Measurements from ENCODE around the gene GRIN1. TPM values are rescaled to one million over a fixed set of nuclear protein-coding genes. Genes with fewer than 3 reads are reported as not detected.

Gene GRIN1
- total and polyA plus RNA-seq, 2 of the 13 experiments (the other 11 are each of a cell fraction or from before 2014, with no cell fraction given): 0.13 TPM; not detected in 1

DNA sequence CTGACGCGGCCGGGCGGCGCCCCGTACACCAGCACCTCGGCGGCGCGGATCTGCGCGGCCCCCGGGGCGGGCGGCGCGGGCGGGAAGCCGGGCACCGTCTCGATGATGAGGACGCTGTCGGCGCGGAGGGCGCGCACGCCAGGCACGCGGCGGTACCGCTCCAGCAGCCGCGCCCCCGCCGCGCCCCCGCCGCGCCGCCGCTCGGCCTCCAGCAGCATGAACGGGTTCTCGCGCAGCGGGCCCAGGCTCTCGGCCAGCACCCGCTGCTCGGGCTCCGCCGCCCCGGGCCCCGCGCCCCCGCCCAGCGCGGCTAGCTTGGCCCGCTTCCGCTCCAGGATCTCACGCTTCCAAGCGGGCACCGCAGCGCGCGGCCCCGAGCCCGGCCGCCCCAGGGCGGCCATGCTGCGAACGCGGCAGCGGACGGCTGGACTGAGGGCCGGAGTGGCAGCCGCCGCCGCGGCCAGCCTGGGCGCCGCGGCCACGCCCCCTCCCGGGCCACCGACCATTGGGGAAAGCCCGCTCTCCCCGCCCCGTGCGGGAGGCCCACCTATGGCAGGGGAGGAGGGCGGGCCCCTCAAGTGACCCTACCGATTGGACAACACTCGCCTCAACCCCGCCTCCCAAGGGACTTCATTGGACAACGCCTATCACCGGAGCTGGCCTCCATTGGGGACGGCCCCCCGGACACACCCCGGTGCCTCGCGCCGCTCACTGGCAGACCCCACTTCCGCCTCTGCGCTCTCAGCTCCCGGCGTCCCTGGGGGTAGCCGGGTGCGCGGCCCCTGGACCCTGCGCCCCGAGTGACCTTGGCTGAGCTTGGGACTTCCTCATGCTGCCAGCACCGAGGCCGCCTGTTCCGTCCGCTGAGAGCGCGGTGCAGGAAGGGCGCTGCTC, 61.6 kb downstream of the GRIN1 start, which contains the start of gene TPRN (continued):
- TF ChIP-seq, protein P1, sequence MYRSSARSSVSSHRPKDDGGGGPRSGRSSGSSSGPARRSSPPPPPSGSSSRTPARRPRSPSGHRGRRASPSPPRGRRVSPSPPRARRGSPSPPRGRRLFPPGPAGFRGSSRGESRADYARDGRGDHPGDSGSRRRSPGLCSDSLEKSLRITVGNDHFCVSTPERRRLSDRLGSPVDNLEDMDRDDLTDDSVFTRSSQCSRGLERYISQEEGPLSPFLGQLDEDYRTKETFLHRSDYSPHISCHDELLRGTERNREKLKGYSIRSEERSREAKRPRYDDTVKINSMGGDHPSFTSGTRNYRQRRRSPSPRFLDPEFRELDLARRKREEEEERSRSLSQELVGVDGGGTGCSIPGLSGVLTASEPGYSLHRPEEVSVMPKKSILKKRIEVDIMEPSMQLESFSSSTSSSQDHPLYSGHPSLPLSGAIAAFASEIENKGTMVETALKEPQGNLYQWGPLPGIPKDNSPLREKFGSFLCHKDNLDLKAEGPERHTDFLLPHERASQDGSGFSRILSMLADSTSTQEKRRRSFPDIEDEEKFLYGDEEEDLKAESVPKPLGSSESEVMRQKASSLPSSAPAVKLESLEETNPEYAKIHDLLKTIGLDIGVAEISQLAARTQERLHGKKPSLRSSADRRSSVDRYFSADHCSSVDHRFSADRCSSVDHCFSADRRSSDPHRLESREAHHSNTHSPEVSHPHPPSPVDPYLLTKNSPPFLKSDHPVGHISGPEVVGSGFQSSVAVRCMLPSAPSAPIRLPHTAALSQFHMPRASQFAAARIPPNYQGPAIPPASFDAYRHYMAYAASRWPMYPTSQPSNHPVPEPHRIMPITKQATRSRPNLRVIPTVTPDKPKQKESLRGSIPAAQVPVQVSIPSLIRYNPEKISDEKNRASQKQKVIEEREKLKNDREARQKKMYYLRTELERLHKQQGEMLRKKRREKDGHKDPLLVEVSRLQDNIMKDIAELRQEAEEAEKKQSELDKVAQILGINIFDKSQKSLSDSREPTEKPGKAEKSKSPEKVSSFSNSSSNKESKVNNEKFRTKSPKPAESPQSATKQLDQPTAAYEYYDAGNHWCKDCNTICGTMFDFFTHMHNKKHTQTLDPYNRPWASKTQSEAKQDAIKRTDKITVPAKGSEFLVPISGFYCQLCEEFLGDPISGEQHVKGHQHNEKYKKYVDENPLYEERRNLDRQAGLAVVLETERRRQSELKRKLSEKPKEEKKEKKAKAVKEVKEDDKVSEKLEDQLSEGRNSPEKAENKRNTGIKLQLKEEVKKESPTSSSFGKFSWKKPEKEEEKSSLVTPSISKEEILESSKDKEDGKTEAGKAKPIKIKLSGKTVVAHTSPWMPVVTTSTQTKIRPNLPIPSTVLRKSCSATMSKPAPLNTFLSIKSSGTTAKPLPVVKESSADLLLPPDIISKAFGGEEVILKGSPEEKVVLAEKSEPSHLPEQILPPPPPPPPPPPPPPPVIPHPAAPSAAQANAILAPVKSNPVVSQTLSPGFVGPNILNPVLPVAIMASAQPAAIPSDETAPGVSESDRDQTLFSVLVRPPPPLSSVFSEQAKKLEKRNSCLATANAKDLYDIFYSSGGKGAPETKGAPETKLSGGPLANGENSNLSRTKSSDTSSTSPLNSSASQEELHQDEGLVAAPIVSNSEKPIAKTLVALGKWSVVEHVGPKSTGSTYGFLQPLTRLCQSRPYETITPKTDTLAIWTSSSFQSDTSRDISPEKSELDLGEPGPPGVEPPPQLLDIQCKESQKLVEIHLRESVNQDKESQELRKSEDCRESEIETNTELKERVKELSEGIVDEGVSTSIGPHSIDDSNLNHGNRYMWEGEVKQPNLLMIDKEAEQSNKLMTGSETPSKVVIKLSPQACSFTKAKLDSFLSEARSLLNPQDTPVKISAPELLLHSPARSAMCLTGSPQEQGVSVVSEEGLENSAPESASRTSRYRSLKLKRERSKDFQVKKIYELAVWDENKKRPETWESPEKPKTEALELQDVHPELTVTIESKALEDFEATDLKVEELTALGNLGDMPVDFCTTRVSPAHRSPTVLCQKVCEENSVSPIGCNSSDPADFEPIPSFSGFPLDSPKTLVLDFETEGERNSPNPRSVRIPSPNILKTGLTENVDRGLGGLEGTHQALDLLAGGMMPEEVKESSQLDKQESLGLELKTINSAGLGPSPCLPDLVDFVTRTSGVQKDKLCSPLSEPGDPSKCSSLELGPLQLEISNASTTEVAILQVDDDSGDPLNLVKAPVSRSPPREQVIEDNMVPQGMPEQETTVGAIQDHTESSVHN (CRISPR knock-in tag; IDR thresholded peaks at IDR 0.05): no peak
- TF ChIP-seq, protein P2, sequence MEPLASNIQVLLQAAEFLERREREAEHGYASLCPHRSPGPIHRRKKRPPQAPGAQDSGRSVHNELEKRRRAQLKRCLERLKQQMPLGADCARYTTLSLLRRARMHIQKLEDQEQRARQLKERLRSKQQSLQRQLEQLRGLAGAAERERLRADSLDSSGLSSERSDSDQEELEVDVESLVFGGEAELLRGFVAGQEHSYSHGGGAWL (CRISPR knock-in tag; IDR thresholded peaks at IDR 0.05): peak; percentile 80; the same call in 1 of the 2 replicates
- TF ChIP-seq ZNF549 (CRISPR knock-in tag; IDR thresholded peaks at IDR 0.05) (no peak), ZNF432 (CRISPR knock-in tag; IDR thresholded peaks at IDR 0.05; ENCODE audit: borderline replicate concordance) (no peak), RBFOX2 (IDR thresholded peaks at IDR 0.05; ENCODE audit: low read depth, low read length) (peak; percentile 98), TEAD2 (CRISPR knock-in tag; IDR thresholded peaks at IDR 0.05) (no peak), ZNF335 (CRISPR knock-in tag; IDR thresholded peaks at IDR 0.05) (peak; percentile 82; the same call in 1 of the 2 replicates), RORA (CRISPR knock-in tag; IDR thresholded peaks at IDR 0.05) (no peak), ZNF121 (CRISPR knock-in tag; IDR thresholded peaks at IDR 0.05) (no peak), DR1 (CRISPR knock-in tag; IDR thresholded peaks at IDR 0.05) (peak; percentile 44), ZNF180 (CRISPR knock-in tag; IDR thresholded peaks at IDR 0.05; ENCODE audit: borderline replicate concordance, low read depth) (no peak), CEBPB (IDR thresholded peaks at IDR 0.05; ENCODE audit: borderline replicate concordance, low read depth, low read length) (no peak), ZNF788 (CRISPR knock-in tag; IDR thresholded peaks at IDR 0.05; ENCODE audit: borderline replicate concordance) (peak; percentile 93; the same call in 1 of the 2 replicates), ZNF543 (CRISPR knock-in tag; IDR thresholded peaks at IDR 0.05) (no peak)
- TF ChIP-seq, protein P3, sequence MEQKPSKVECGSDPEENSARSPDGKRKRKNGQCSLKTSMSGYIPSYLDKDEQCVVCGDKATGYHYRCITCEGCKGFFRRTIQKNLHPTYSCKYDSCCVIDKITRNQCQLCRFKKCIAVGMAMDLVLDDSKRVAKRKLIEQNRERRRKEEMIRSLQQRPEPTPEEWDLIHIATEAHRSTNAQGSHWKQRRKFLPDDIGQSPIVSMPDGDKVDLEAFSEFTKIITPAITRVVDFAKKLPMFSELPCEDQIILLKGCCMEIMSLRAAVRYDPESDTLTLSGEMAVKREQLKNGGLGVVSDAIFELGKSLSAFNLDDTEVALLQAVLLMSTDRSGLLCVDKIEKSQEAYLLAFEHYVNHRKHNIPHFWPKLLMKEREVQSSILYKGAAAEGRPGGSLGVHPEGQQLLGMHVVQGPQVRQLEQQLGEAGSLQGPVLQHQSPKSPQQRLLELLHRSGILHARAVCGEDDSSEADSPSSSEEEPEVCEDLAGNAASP (CRISPR knock-in tag; IDR thresholded peaks at IDR 0.05; ENCODE audit: borderline replicate concordance): peak; percentile 86
- TF ChIP-seq, protein P4, sequence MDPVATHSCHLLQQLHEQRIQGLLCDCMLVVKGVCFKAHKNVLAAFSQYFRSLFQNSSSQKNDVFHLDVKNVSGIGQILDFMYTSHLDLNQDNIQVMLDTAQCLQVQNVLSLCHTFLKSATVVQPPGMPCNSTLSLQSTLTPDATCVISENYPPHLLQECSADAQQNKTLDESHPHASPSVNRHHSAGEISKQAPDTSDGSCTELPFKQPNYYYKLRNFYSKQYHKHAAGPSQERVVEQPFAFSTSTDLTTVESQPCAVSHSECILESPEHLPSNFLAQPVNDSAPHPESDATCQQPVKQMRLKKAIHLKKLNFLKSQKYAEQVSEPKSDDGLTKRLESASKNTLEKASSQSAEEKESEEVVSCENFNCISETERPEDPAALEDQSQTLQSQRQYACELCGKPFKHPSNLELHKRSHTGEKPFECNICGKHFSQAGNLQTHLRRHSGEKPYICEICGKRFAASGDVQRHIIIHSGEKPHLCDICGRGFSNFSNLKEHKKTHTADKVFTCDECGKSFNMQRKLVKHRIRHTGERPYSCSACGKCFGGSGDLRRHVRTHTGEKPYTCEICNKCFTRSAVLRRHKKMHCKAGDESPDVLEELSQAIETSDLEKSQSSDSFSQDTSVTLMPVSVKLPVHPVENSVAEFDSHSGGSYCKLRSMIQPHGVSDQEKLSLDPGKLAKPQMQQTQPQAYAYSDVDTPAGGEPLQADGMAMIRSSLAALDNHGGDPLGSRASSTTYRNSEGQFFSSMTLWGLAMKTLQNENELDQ (CRISPR knock-in tag; IDR thresholded peaks at IDR 0.05; ENCODE audit: borderline replicate concordance): no peak

Data from HepG2 (cell line).